K562 (cell line): ENCODE data around the gene BCAS4. TPM values are rescaled to one million over a fixed set of nuclear protein-coding genes. Genes with fewer than 3 reads are reported as not detected.
A peak's percentile ranks its signal among the peaks of the same experiment; 100 is the strongest.

ENCODE experiments used
- ATAC-seq: fragments of 200-7000 bp; cut with Tn5 transposase; 3 replicates; pipeline ENCODE4 v1.9.1; 2020; ENCODE audit warnings: moderate library complexity
- BruUV-seq: library from RNA; stranded (reverse); fragments of 400-500 nt; replicated peaks from 2 replicates; lab custom pipeline; 2021; lab: Mats Ljungman, UMichigan
- CTCF ChIA-PET: fragments of 300-600 bp; formaldehyde crosslinking; extraction: SDS; loops from one replicate; lab custom pipeline; 2021; ENCODE audit warnings: low intra/inter-chr PET ratio; lab: Yijun Ruan, JAX
- POLR2A ChIA-PET: fragments of 300-600, 350-650 bp; sonication (Branson Sonifier 250); formaldehyde crosslinking; extraction: SDS; loops from one replicate; lab custom pipeline; 2021; ENCODE audit warnings: antibody characterized with exemption, inconsistent platforms; lab: Yijun Ruan, JAX
- DNase-seq, 4 experiments: peaks; one replicate each; pipeline versions ENCODE4 v3.0.0 to v3.0.0-alpha.2; 2011 to 2018; ENCODE audit warnings: low spot score in 3 of 4, mixed read lengths in 3 of 4; ENCODE audit errors: extremely low read depth in 1 of 4
- FAIRE-seq: peaks from 2 replicates; lab custom pipeline; 2011; peaks lifted over from hg19 to GRCh38; lab: Jason Lieb, UNC
- H2AFZ ChIP-seq: 2 replicates; pipeline ENCODE4 v1.6.0; 2011; ENCODE audit warnings: low read depth, low read length, control low read depth, inconsistent platforms
- H3K27ac ChIP-seq: fragments of 200-600 bp; 3 replicates; pipeline ENCODE4 v1.8.0; 2011; ENCODE audit warnings: low read depth, mild to moderate bottlenecking, control low read depth, inconsistent platforms, low read length, moderate library complexity, mixed read lengths; ENCODE audit errors: extremely low read depth
- H3K27me3 ChIP-seq, 2 experiments: fragments of 300-600 bp in 1 of 2; 2 replicates in 1 of 2; 3 replicates in 1 of 2; pipeline versions ENCODE4 v1.6.0 to v1.8.0; 2011; ENCODE audit warnings: inconsistent platforms in 2 of 2, low read length in 2 of 2, mild to moderate bottlenecking in 1 of 2, mixed read lengths in 1 of 2, moderate library complexity in 1 of 2; ENCODE audit not compliant: control insufficient read depth in 2 of 2, insufficient read depth in 2 of 2
- H3K36me3 ChIP-seq: fragments of 300-600 bp; 3 replicates; pipeline ENCODE4 v1.8.0; 2011; ENCODE audit warnings: mild to moderate bottlenecking, low read length, inconsistent platforms; ENCODE audit not compliant: control insufficient read depth, insufficient read depth
- H3K4me1 ChIP-seq, 2 experiments: fragments of 200-600 bp in 1 of 2; replicated peaks in 1 of 2; 2 replicates in 1 of 2; 3 replicates in 1 of 2; pipeline versions ENCODE4 v1.5.1 to v1.8.0; 2011; ENCODE audit warnings: inconsistent platforms in 2 of 2, low read length in 2 of 2, mild to moderate bottlenecking in 1 of 2, mixed read lengths in 1 of 2, moderate library complexity in 1 of 2; ENCODE audit not compliant: control insufficient read depth in 2 of 2, insufficient read depth in 2 of 2
- H3K4me2 ChIP-seq: 2 replicates; pipeline ENCODE4 v1.6.1; 2011; ENCODE audit warnings: low read length, control low read depth, inconsistent platforms, mixed read lengths; ENCODE audit not compliant: insufficient read depth
- H3K4me3 ChIP-seq: fragments of 200-600 bp; sonication (generic), shearing (Covaris generic); 2 replicates; pipeline ENCODE4 v1.5.1; 2016; ENCODE audit warnings: control low read depth, inconsistent platforms
- H3K79me2 ChIP-seq: fragments of 200-600 bp; 3 replicates; pipeline ENCODE4 v1.8.0; 2011; ENCODE audit warnings: low read length, inconsistent platforms; ENCODE audit not compliant: control insufficient read depth, insufficient read depth
- H3K9ac ChIP-seq, 2 experiments: 2 replicates each; pipeline versions ENCODE4 v1.6.0 to v1.6.1; 2011; ENCODE audit warnings: low read depth in 2 of 2, low read length in 2 of 2, control low read depth in 1 of 2, inconsistent platforms in 1 of 2, mild to moderate bottlenecking in 1 of 2, mixed read lengths in 1 of 2; ENCODE audit not compliant: insufficient read depth in 1 of 2
- H3K9me1 ChIP-seq: one replicate; pipeline ENCODE4 v1.6.0; 2011; ENCODE audit warnings: inconsistent platforms, mild to moderate bottlenecking, low read length, moderate library complexity; ENCODE audit not compliant: control insufficient read depth, insufficient read depth
- H3K9me3 ChIP-seq: replicated peaks from 2 replicates; pipeline ENCODE4 v1.5.1; 2011; ENCODE audit warnings: low read depth, low read length, inconsistent platforms; ENCODE audit not compliant: control insufficient read depth, insufficient read depth
- H4K20me1 ChIP-seq: replicated peaks from 2 replicates; pipeline ENCODE4 v1.6.1; 2011; ENCODE audit warnings: low read length, inconsistent platforms, mixed read lengths; ENCODE audit not compliant: control insufficient read depth, insufficient read depth
- CBFA2T3 ChIP-seq: fragments of 450-650 bp; IDR thresholded peaks from 2 replicates; pipeline ENCODE4 v1.6.1; 2017
- CREBBP ChIP-seq: IDR thresholded peaks from one replicate; pipeline ENCODE4 v1.6.1; 2012; ENCODE audit warnings: low read depth, mild to moderate bottlenecking, control low read depth, inconsistent platforms, low read length
- DACH1 ChIP-seq: fragments of 450-650 bp; IDR thresholded peaks from 2 replicates; pipeline ENCODE4 v1.6.1; 2018; ENCODE audit not compliant: partially characterized antibody
- ELK3 ChIP-seq: fragments of 450-650 bp; formaldehyde crosslinking; IDR thresholded peaks from 2 replicates; pipeline ENCODE4 v1.4.0; 2020; ENCODE audit warnings: mild to moderate bottlenecking
- FOXA1 ChIP-seq: fragments of 450-650 bp; IDR thresholded peaks from 2 replicates; pipeline ENCODE4 v1.6.1; 2016; ENCODE audit warnings: mild to moderate bottlenecking, borderline replicate concordance
- MCM2 ChIP-seq: fragments of 450-650 bp; IDR thresholded peaks from 2 replicates; pipeline ENCODE4 v1.6.1; 2017; ENCODE audit warnings: low read depth, mild to moderate bottlenecking
- NBN ChIP-seq: fragments of 450-650 bp; IDR thresholded peaks from 2 replicates; pipeline ENCODE4 v1.6.1; 2016; ENCODE audit warnings: low read depth, mild to moderate bottlenecking
- NUFIP1 ChIP-seq: fragments of 450-650 bp; IDR thresholded peaks from 2 replicates; pipeline ENCODE4 v1.6.1; 2018; ENCODE audit not compliant: partially characterized antibody
- RAD51 ChIP-seq: fragments of 450-650 bp; IDR thresholded peaks from 2 replicates; pipeline ENCODE4 v1.7.1; 2016; ENCODE audit warnings: low read depth, mild to moderate bottlenecking, borderline replicate concordance
- RNF219 ChIP-seq: fragments of 250-450 bp; sonication (Bioruptor Pico); IDR thresholded peaks from 2 replicates; pipeline ENCODE4 v1.5.0; 2022; ENCODE audit warnings: mild to moderate bottlenecking
- TSC22D4 ChIP-seq: fragments of 450-650 bp; IDR thresholded peaks from 2 replicates; pipeline ENCODE4 v1.6.1; 2016; ENCODE audit warnings: missing genetic modification characterization, missing biosample characterization, control low read depth
- WGBS: fragments of 100-300 bp; shearing (Covaris generic); methylation state at CpG from one replicate; pipeline ENCODE4 v1.1.6; 2016; ENCODE audit warnings: low coverage, mixed read lengths; ENCODE audit not compliant: insufficient coverage; ENCODE audit errors: missing lambda C conversion rate; 5-methylcytosine and 5-hydroxymethylcytosine counted together
- in situ Hi-C: fragments of 300-500 bp; cut with MboI; formaldehyde crosslinking; loops from 4 replicates; pipeline ENCODE4 v1.15.0; 2018; ENCODE audit warnings: inconsistent platforms, mixed read lengths
- intact Hi-C: fragments of 100-400 bp; cut with micrococcal nuclease; formaldehyde crosslinking; loops from 2 replicates; pipeline ENCODE4 v1.14.2; 2022
- polyA plus RNA-seq, 8 experiments: library from polyadenylated mRNA; depleted of rRNA in 4 of 8; stranded (reverse) in 5 of 8; unstranded in 3 of 8; fragments of >200 nt; fragmentation: Nextera tagmentation in 2 of 8; fragmentation: Illumina TruSeq in 1 of 8; extraction: Ambion mirVana in 2 of 8; extraction: Trizol in 1 of 8; gene quantifications; 2 replicates each; pipeline versions ENCODE4 v1.2.1 to v1.2.3, GENCODE V29; 2011 to 2014; ENCODE audit warnings: inconsistent platforms in 1 of 8, missing spikeins in 1 of 8
- total RNA-seq, 7 experiments: library from RNA; depleted of rRNA in 6 of 7; stranded (reverse); fragments of >200 nt in 6 of 7; fragmentation: Illumina TruSeq in 2 of 7; extraction: Trizol in 2 of 7; gene quantifications; 2 replicates each; pipeline versions ENCODE4 v1.2.1 to v1.2.3, GENCODE V29; 2011 to 2021; ENCODE audit warnings: low replicate concordance in 1 of 7

The BCAS4 gene
- total and polyA plus RNA-seq, 9 of the 15 experiments (the other 6 are each of a cell fraction or from before 2014, with no cell fraction given), result 0.15 to 2.3 (median 0.47) TPM

- TF ChIP-seq CREBBP (no peak), ELK3 (no peak), CBFA2T3 (0 out of 2 replicates have a peak, but pooled peaks have one; percentile 21)
- TF ChIP-seq, all 486 proteins: peak for 1
- H3K36me3 ChIP-seq, result peaks cover 30% of the 10 kb centered on the region
- BruUV-seq, result no TSS peak
- in situ Hi-C loops, result no loop called here
- WGBS, result 43% methylated on average over 12 of the region's 12 CpGs
- H3K4me2 ChIP-seq, result no peak overlapping the region
- ChIA-PET CTCF (no interaction called here), POLR2A (interaction anchor here (0.8 to 1.6 kb wide), 3 partner anchors 9 to 38 kb away, joined by 3 to 5 read pairs (median 3); no protein-coding TSS in a partner anchor)
- H3K27me3 ChIP-seq, result no peaks in the 10 kb centered on the region
- peaks cover 7 to 11% of the 10 kb centered on the region in 2 experiments; a peak in 4 of 5 replicates for H3K4me1 ChIP-seq
- no peaks in the 10 kb centered on the region for H3K9me3 ChIP-seq
- FAIRE-seq (no peak), DNase-seq (peak in 1 of 4 experiments; percentile 14), ATAC-seq (peak; percentile 12; the same call in 1 of the 3 replicates)
- intact Hi-C loops, result no loop called here
- H3K79me2 ChIP-seq, result no peaks in the 10 kb centered on the region
- no peak overlapping the region for H3K27ac ChIP-seq
- no peak overlapping the region for H3K4me3 ChIP-seq
- H3K9me1 ChIP-seq, result no peaks in the 10 kb centered on the region
- no peak overlapping the region for H3K9ac ChIP-seq
- peaks cover 9% of the 10 kb centered on the region; the same call in 1 of the 2 replicates for H4K20me1 ChIP-seq
- H2AFZ ChIP-seq, result no peak overlapping the region
These were observed 91.4 kb downstream of the BCAS4 start for GRCh38 chr20:50886184-50886790.

GRCh38 chr20:50887576-50887975 is 92.7 kb downstream of the BCAS4 start:
- Histone ChIP-seq H3K9me3 (no peaks in the 10 kb centered on the region), H3K4me1 (peaks cover 0 to 4% of the 10 kb centered on the region in 2 experiments; a peak in 2 of 5 replicates), H3K27ac (no peak overlapping the region), H3K4me2 (no peak overlapping the region), H4K20me1 (peaks cover 9% of the 10 kb centered on the region; the same call in 1 of the 2 replicates), H3K9me1 (no peaks in the 10 kb centered on the region), H3K9ac (no peak overlapping the region), H3K79me2 (no peaks in the 10 kb centered on the region), H3K4me3 (no peak overlapping the region), H2AFZ (no peak overlapping the region), H3K27me3 (no peaks in the 10 kb centered on the region), H3K36me3 (peaks cover 43% of the 10 kb centered on the region)
- ChIA-PET POLR2A (interaction anchor here (0.7 to 1.0 kb wide), 2 partner anchors 13 to 31 kb away, joined by 3 read pairs; no protein-coding TSS in a partner anchor), CTCF (no interaction called here)
- WGBS, result 78% methylated on average over 3 of the region's 3 CpGs
- in situ Hi-C loops, result no loop called here
- no peak for DNase-seq
- no TSS peak for BruUV-seq
- no peak for FAIRE-seq
- ATAC-seq, result no peak
- intact Hi-C loops, result no loop called here
- TF ChIP-seq TSC22D4 (tag) (no peak), RAD51 (no peak), DACH1 (no peak), RNF219 (CRISPR knock-in tag) (no peak), FOXA1 (no peak), NBN (no peak), NUFIP1 (no peak), MCM2 (no peak)
